Lung microvascular endothelial cell (primary cell): Measurements from ENCODE around the gene GNB5. TPM values are rescaled to one million over a fixed set of nuclear protein-coding genes. Genes with fewer than 3 reads are reported as not detected.
"Not testable (repeated sequence)": the region's sequence is repeated elsewhere in the genome, so short reads cannot be mapped to it uniquely, and the experiment has no call there.

Experiments used
- DNase-seq, 2 donors: peaks; one replicate each; pipeline versions ENCODE4 v3.0.0 to v3.0.0-alpha.2; 2010; ENCODE audit warnings: low read depth in 2 of 2
- total RNA-seq: library from RNA; depleted of rRNA; stranded (reverse); fragments of >200 nt; gene quantifications from 2 replicates; pipeline ENCODE4 v1.2.1, GENCODE V29; 2014

Gene GNB5
- total RNA-seq, 1 donor from 2014 or later: 39.1 TPM

- no peak for DNase-seq
Measured at GRCh38 chr15:52113708-52114107, 77.5 kb downstream of the GNB5 start.

DNA sequence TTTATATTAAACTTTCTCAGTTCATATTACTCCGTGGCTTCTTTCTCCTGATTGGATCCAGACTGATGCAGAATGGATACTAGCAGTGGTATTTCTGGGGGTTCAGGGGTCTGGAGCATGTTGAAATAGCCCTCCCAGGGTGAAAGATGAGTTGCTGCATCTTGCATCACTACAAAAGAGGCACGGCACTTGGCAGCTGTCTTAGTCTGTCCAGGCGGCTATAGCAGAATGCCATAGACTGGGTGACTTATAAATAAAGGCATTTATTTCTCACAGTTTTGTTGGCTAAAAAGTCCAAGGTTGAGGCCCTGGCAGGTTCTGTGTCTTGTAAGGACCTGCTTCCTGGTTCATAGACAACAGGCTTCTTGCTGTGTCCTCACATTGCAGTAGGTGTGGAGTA is 78.0 kb downstream of the GNB5 start:
- DNase-seq: no peak

- peak; percentile 34 to 59 for DNase-seq
Measured at GRCh38 chr15:52112203-52112750, 78.9 kb downstream of the GNB5 start.

DNA sequence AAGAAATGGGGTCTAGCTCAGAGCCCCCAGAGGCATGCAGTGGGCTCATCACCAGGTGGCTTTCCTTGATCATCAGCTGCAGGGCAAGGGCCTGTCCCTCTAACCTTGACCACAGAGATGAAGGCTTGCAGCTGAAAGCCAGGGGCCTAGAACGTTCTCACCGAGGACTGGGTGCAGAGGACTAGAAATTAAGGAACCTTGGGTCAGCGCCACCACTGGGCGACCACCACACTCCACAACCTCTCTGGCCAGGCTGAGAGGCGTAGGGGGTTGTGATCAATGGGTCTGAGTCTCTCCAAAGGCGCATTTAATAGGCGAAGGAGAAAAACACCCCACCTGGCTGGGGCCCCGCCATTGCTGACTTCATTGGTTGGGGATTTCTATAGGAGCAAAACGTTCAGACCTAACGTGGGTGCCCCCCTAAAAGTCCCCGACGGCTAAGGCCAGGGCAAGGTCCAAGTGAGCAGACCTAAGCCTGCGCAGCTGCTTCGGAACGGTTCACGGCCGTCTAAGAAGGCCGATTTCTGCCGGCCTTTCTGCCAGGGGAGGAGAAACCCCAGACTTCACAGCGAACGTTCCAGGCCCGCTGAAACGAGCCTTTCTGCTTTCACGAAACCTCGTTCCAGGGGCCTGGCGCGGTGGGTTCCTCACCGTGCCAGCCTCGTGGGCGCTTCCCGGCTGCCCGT is 79.5 kb downstream of the GNB5 start:
- DNase-seq: no peak

- DNase-seq: no peak
Measured at GRCh38 chr15:52109559-52110451, 81.4 kb downstream of the GNB5 start.

GRCh38 chr15:52107238-52107637 is 84.0 kb downstream of the GNB5 start:
- no peak for DNase-seq

DNA sequence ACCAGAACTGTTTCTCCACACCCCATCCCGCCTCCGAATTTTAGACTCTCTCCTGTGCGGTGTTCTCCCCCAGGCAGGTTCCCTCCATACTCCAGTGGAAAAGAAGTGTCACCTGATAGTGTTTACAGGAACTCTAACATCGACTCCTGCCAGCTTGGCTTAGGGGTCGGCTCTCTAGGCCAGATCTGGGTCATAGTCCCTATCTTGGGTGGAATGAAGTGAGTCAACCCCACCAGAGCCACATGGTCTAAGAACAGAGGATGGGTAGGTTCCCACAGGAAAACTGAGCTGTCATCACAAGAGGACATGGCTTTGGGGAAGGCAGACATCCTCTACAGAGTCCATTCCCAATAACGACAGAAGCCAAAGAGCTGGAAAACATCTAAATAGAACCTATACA is 84.6 kb downstream of the GNB5 start:
- peak in 1 of 2 donors; percentile 75 for DNase-seq

GRCh38 chr15:52105846-52106245 is 85.3 kb downstream of the GNB5 start:
- no peak for DNase-seq

DNA sequence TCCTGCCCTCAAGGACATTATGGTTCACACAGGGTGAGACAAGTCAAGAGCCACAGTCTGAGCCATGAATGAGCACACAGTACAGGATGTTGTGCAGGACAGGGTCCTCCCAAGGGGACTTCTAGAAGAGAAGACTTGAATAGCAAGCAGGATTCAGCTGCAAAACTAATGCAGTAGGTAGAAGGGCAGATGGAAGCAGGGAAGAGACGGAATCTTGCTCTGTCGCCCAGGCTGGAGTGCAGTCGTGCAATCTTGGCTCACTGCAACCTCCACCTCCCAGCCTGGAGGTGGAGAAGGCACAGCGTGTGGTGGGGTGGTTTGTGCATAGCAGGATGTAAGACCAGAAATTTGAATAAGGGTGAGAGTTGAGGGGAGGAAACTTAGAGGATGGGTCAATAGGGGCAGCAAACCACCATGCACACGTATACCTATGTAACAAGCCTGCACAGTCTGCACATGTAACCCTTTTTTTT is 86.6 kb downstream of the GNB5 start:
- DNase-seq: no peak

DNA sequence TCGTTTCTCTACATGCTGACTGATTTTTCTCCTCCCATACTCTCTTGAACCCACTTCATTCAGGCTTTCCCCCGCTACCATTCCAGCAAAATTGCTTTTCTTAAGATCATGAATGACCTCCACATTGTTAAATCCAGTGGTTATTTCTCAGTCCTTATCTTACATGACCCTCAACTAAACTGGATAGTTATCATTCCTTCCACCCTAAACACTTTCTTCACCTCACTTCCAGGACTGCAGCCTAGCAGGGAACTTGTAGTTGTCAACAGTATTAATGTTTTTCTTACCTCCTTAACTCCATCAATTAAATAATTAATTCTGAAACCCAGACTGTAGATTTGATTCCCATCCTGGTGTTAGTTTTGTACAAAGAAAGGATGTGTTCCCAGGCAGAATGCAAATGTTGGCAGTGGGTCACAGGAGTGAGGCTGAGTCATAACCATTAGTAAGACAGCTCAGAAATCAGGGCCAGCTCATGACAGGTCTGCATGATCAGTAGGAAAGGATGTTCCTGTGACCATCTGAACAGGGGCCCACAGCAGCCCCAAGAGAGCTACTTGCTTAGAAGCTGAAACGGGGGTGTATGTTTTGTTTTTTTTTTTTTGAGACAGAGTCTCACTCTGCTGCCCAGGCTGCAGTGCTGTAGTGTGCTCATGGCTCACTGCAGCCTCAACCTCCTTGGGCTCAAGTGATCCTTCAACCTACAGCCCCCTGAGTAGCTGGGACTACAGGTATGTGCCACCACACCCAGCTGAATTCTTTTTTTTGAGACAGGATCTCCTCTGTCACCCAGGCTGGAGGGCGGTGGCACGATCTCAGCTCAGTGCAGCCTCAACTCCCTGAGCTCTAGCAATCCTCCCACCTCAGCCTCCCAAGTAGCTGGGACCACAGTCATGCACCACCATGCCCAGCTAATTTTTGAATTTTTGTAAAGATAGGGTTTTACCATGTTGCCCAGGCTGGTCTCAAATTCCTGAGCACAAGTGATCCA is 87.7 kb downstream of the GNB5 start:
- peak; percentile 93 to 98 for DNase-seq

GRCh38 chr15:52102463-52102862 is 88.7 kb downstream of the GNB5 start:
- peak in 1 of 2 donors; percentile 83 for DNase-seq

DNA sequence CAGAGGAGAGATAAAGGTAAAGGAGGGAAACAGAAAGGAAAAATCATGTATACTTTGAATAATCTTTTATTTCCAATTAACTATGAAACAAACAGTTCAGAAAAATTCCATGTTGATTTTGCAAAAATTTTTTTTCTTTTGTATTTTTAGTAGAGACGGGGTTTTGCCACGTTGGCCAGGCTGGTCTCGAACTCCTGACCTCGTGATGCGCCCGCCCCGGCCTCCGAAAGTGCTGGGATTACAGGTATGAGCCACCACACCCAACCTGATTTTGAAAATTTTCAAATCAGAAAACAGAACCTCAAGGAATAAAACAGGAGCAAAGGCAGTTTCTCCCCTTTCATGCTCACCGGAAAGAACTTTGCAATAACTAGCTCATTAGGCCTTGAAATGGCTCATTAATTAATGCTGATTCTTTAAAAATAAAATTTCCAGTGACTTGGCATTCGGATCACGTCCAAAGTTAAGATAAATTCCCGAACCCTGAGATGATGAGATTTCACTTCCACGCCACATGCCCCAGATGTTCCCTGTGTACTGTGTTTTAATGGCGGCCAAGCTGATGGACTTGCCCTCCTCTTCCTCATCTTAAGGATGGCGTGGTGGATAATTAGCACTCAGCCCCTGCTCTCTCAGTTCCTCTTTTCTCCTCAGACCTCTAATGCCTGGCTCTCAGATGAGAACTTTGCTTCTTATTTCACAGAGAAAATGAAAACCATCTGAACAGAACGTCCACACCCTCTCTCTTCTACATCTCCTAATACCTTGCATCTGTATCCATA is 89.5 kb downstream of the GNB5 start:
- DNase-seq: no peak

- DNase-seq: peak in 1 of 2 donors; percentile 97
Measured at GRCh38 chr15:52100807-52101442, 90.3 kb downstream of the GNB5 start.

- DNase-seq: no peak
Measured at GRCh38 chr15:52099651-52100272, 91.4 kb downstream of the GNB5 start.

- no peak for DNase-seq
Measured at GRCh38 chr15:52098323-52098722, 92.9 kb downstream of the GNB5 start.

DNA sequence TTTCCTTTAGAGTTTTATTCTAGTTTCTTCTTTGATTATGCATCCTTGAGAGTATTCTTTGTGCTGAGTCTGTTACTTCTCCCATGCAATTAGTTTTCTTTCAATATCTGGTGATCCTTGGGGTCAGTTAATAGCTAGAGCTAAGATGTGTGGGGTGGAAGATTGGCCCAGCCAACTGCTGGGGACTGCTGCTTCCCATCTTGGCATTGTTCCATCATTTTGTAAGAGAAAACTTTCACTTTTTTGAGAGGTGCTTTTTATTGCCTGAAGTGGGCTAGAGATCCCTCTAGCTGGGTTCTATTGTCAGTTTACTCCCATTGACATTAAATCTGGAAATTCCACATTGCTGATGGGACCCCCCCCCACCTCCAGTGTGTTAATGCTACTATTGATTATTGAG is 94.0 kb downstream of the GNB5 start:
- DNase-seq: peak; percentile 58 to 70

- DNase-seq: not testable (repeated sequence)
Measured at GRCh38 chr15:52096536-52096935, 94.7 kb downstream of the GNB5 start.

DNA sequence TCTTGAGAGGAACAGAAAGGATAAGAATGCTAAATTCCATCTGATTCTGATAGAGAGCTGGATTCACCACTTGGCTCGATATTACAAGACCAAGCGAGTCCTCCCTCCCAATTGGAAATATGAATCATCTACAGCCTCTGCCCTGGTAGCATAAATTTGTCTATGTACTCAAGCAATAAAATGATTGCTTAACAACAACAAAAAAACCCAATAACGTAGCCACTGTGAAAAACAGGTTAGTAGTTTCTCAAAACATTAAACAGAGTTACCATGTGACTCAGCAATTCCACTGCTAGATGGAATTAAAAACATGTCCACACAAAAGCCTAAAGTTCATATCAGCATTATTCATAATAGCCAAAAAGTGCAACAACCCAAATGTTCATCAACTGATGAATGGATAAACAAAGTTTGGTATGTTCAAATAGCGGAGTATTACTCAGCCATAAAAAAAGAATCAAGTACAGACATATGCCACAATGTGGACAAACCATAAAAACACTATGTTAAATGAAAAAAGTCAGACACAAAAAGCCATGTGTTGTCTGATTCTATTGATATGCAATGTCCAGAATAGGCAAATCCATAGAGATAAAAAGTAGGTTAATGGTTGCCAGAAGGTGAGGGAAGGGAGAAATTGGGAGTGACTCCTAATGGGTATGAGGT is 95.5 kb downstream of the GNB5 start:
- peak; percentile 90 to 93 for DNase-seq
